A549 (cell line): ENCODE results near the gene EVC2. TPM values are rescaled to one million over a fixed set of nuclear protein-coding genes. Genes with fewer than 3 reads are reported as not detected.

Source experiments
- ATAC-seq, 2 experiments: fragments of 200-7000 bp in 1 of 2; fragments of >200 bp in 1 of 2; cut with Nextera tagmentation in 1 of 2; cut with Tn5 transposase in 1 of 2; 3 replicates each; pipeline versions ENCODE4 v1.8.0 to v1.9.1; 2018 to 2020; ENCODE audit warnings: mild to moderate bottlenecking in 1 of 2, moderate library complexity in 1 of 2
- CTCF ChIA-PET: fragments of 300-600 bp; sonication (Branson Sonifier 250); formaldehyde crosslinking; extraction: SDS; loops from one replicate; lab custom pipeline; 2021; ENCODE audit warnings: antibody characterized with exemption, inconsistent platforms; lab: Yijun Ruan, JAX
- POLR2A ChIA-PET: fragments of 350-600 bp; formaldehyde crosslinking; extraction: SDS; loops from one replicate; lab custom pipeline; 2021; ENCODE audit warnings: antibody characterized with exemption, inconsistent platforms; lab: Yijun Ruan, JAX
- DNase-seq, 2 experiments: peaks; one replicate each; pipeline versions ENCODE4 v3.0.0 to v3.0.0-alpha.2; 2011 to 2016; ENCODE audit warnings: low read depth in 1 of 2, low spot score in 1 of 2
- FAIRE-seq: peaks from 2 replicates; lab custom pipeline; 2011; peaks lifted over from hg19 to GRCh38; lab: Jason Lieb, UNC
- H3K27ac ChIP-seq, 2 experiments: fragments of >200 bp; sonication (Bioruptor Twin); formaldehyde crosslinking; 3 replicates each; pipeline ENCODE4 v1.5.1; 2016 to 2017
- H3K4me1 ChIP-seq: fragments of >200 bp; sonication (Bioruptor Twin); formaldehyde crosslinking; 3 replicates; pipeline ENCODE4 v1.6.1; 2016
- H3K4me2 ChIP-seq: fragments of >200 bp; sonication (Bioruptor Twin); formaldehyde crosslinking; 3 replicates; pipeline ENCODE4 v1.6.1; 2016
- H3K4me3 ChIP-seq: fragments of >200 bp; sonication (Bioruptor Twin); formaldehyde crosslinking; 3 replicates; pipeline ENCODE4 v1.5.1; 2016
- H3K9me3 ChIP-seq: fragments of >200 bp; sonication (Bioruptor Twin); formaldehyde crosslinking; 3 replicates; pipeline ENCODE4 v1.6.1; 2016
- ATOH8 ChIP-seq: fragments of 250-450 bp; sonication (Bioruptor Pico); IDR thresholded peaks from 2 replicates; pipeline ENCODE4 v1.5.0; 2020; ENCODE audit warnings: low read depth, mild to moderate bottlenecking, moderate library complexity
- BCL3 ChIP-seq: fragments of >200 bp; sonication (Bioruptor Twin); formaldehyde crosslinking; IDR thresholded peaks from 3 replicates; pipeline ENCODE4 v1.6.1; 2016
- CHD4 ChIP-seq: fragments of 200-600 bp; sonication (generic); IDR thresholded peaks from 2 replicates; pipeline ENCODE4 v1.6.1; 2016; ENCODE audit warnings: antibody characterized with exemption, mild to moderate bottlenecking, borderline replicate concordance
- EHMT2 ChIP-seq: fragments of 200-600 bp; sonication (generic); IDR thresholded peaks from 2 replicates; pipeline ENCODE4 v1.6.1; 2016; ENCODE audit warnings: antibody characterized with exemption, low read depth, mild to moderate bottlenecking, moderate library complexity
- EP300 ChIP-seq, 2 experiments: fragments of >200 bp; sonication (Bioruptor Twin); formaldehyde crosslinking; IDR thresholded peaks; 2 replicates in 1 of 2; 3 replicates in 1 of 2; pipeline ENCODE4 v1.6.1; 2016 to 2017
- FOSB ChIP-seq: fragments of 250-450 bp; sonication (Bioruptor Pico); IDR thresholded peaks from 2 replicates; pipeline ENCODE4 v1.5.0; 2020; ENCODE audit warnings: mild to moderate bottlenecking, moderate library complexity
- FOSL2 ChIP-seq, 2 experiments: fragments of 450-650 bp in 1 of 2; fragments of >200 bp in 1 of 2; sonication (Bioruptor Twin) in 1 of 2; formaldehyde crosslinking; IDR thresholded peaks; 2 replicates each; pipeline versions ENCODE4 v1.5.0 to v1.6.1; 2016 to 2020; ENCODE audit warnings: mild to moderate bottlenecking in 1 of 2, moderate library complexity in 1 of 2
- HES2 ChIP-seq: fragments of >200 bp; sonication (Bioruptor Twin); formaldehyde crosslinking; IDR thresholded peaks from 2 replicates; pipeline ENCODE4 v1.6.1; 2016
- JUN ChIP-seq, 2 experiments: fragments of >200 bp; sonication (Bioruptor Twin); formaldehyde crosslinking; IDR thresholded peaks; 2 replicates in 1 of 2; 3 replicates in 1 of 2; pipeline ENCODE4 v1.6.1; 2016 to 2017
- KDM1A ChIP-seq: fragments of 200-600 bp; sonication (generic); IDR thresholded peaks from 2 replicates; pipeline ENCODE4 v1.6.1; 2016; ENCODE audit warnings: low read depth, mild to moderate bottlenecking
- KDM5A ChIP-seq: fragments of 200-600 bp; sonication (generic); IDR thresholded peaks from 2 replicates; pipeline ENCODE4 v1.6.1; 2016; ENCODE audit warnings: antibody characterized with exemption, mild to moderate bottlenecking
- MAFK ChIP-seq: fragments of 450-650 bp; IDR thresholded peaks from 2 replicates; pipeline ENCODE4 v1.6.1; 2014; ENCODE audit not compliant: partially characterized antibody
- MAX ChIP-seq: IDR thresholded peaks from 2 replicates; pipeline ENCODE4 v1.6.1; 2012
- MAZ ChIP-seq: fragments of 150-350 bp; IDR thresholded peaks from 2 replicates; pipeline ENCODE4 v1.6.1; 2014; ENCODE audit warnings: antibody characterized with exemption, low read depth, low read length, borderline replicate concordance
- MYC ChIP-seq: IDR thresholded peaks from 2 replicates; pipeline ENCODE4 v1.6.1; 2012; ENCODE audit warnings: mild to moderate bottlenecking, inconsistent platforms, low read length, improper control_type of control experiment, borderline replicate concordance
- NFE2L2 ChIP-seq: fragments of 150-350 bp; conservative IDR thresholded peaks from 2 replicates; pipeline ENCODE4 v1.6.1; 2014; ENCODE audit warnings: low read length
- PHF8 ChIP-seq: fragments of 200-600 bp; sonication (generic); IDR thresholded peaks from 2 replicates; pipeline ENCODE4 v1.6.1; 2016; ENCODE audit warnings: low read depth, mild to moderate bottlenecking, antibody characterized with exemption, moderate library complexity, borderline replicate concordance
- POLR2A ChIP-seq: IDR thresholded peaks from 2 replicates; pipeline ENCODE4 v1.6.1; 2012; ENCODE audit warnings: mild to moderate bottlenecking, low read length
- RAD21 ChIP-seq, 2 experiments: fragments of >200 bp in 1 of 2; sonication (Bioruptor Twin) in 1 of 2; formaldehyde crosslinking in 1 of 2; IDR thresholded peaks in 1 of 2; conservative IDR thresholded peaks in 1 of 2; 2 replicates in 1 of 2; 3 replicates in 1 of 2; pipeline ENCODE4 v1.6.1; 2012 to 2018; ENCODE audit warnings: inconsistent platforms in 1 of 2
- RARB ChIP-seq: fragments of 250-450 bp; sonication (Bioruptor Pico); IDR thresholded peaks from 2 replicates; pipeline ENCODE4 v1.8.0; 2021; ENCODE audit warnings: mild to moderate bottlenecking, moderate library complexity
- RCOR1 ChIP-seq: fragments of 150-350 bp; IDR thresholded peaks from 2 replicates; pipeline ENCODE4 v1.6.1; 2014; ENCODE audit warnings: antibody characterized with exemption, low read length, low read depth
- RFX5 ChIP-seq: fragments of 450-650 bp; IDR thresholded peaks from 2 replicates; pipeline ENCODE4 v1.7.1; 2014; ENCODE audit warnings: antibody characterized with exemption, mild to moderate bottlenecking, moderate library complexity
- RNF2 ChIP-seq: fragments of 200-600 bp; sonication (generic); IDR thresholded peaks from 2 replicates; pipeline ENCODE4 v1.6.1; 2016; ENCODE audit warnings: low read depth, mild to moderate bottlenecking, antibody characterized with exemption, moderate library complexity, borderline replicate concordance
- SREBF2 ChIP-seq: fragments of 450-650 bp; IDR thresholded peaks from 2 replicates; pipeline ENCODE4 v1.6.1; 2014; ENCODE audit warnings: mild to moderate bottlenecking, moderate library complexity
- TP53 ChIP-seq: fragments of 250-450 bp; sonication (Bioruptor Pico); IDR thresholded peaks from 2 replicates; pipeline ENCODE4 v1.5.0; 2021; ENCODE audit warnings: mild to moderate bottlenecking, moderate library complexity
- WGBS: methylation state at CpG from one replicate; pipeline ENCODE4 v1.1.6; 2017; ENCODE audit errors: missing lambda C conversion rate; 5-methylcytosine and 5-hydroxymethylcytosine counted together
- polyA plus RNA-seq, 4 experiments: library from polyadenylated mRNA; depleted of rRNA in 3 of 4; stranded (reverse); fragments of >200 nt; fragmentation: RNase III in 1 of 4; extraction: RNeasy Plus Mini Kit Qiagen cat#74134 plus additional on column Dnase treatment in 1 of 4; gene quantifications; 2 replicates in 3 of 4; 3 replicates in 1 of 4; pipeline ENCODE4 v1.2.3, GENCODE V29; 2011 to 2017

EVC2 gene
- polyA plus RNA-seq, 2 of the 4 experiments (the other 2 are of a cell fraction), result 0.96 to 1.5 TPM

- DNase-seq (no peak), ATAC-seq (no peak)
- peak overlapping the region; percentile 87; the same call in 2 of the 3 replicates for H3K4me3 ChIP-seq
Observed at GRCh38 chr4:5712517-5712916, 4.2 kb upstream of the EVC2 start.

GRCh38 chr4:5711479-5712184 is 3.3 kb upstream of the EVC2 start:
- CTCF ChIA-PET, result no interaction called here
- DNase-seq (peak; percentile 25 to 55), FAIRE-seq (no peak), ATAC-seq (peak; percentile 44 to 52)
- H3K27ac ChIP-seq, result peak overlapping the region; percentile 84 to 97
- peak overlapping the region; percentile 90 for H3K4me2 ChIP-seq
- H3K4me1 ChIP-seq, result peaks cover 38% of the 10 kb centered on the region
- peak overlapping the region; percentile 87 for H3K4me3 ChIP-seq
- TF ChIP-seq MAX, result peak; percentile 14
- no peak for TF ChIP-seq SREBF2
- TF ChIP-seq RAD21 (conservative IDR thresholded peaks at IDR 0.05 in 1 of 2, IDR thresholded peaks at IDR 0.05 in 1 of 2), result peak in 1 of 2 experiments; percentile 17; a peak in 1 of 5 replicates
- 23% methylated on average over 13 of the region's 52 CpGs for WGBS
- POLR2A ChIA-PET, result no interaction called here
- H3K9me3 ChIP-seq, result peaks cover 9% of the 10 kb centered on the region

More at GRCh38 chr4:5712517-5712916, 4.2 kb upstream of the EVC2 start:
- WGBS, result 78% methylated on average over 7 of the region's 7 CpGs
- Histone ChIP-seq H3K4me2 (peak overlapping the region; percentile 90), H3K27ac (peak overlapping the region in 1 of 2 experiments; percentile 97; a peak in 3 of 6 replicates), H3K4me1 (peaks cover 33% of the 10 kb centered on the region), H3K9me3 (peaks cover 9% of the 10 kb centered on the region)
- TF ChIP-seq TP53 (CRISPR knock-in tag), result no peak
- no peak for TF ChIP-seq KDM5A
- no peak for TF ChIP-seq RCOR1
- no peak for TF ChIP-seq MAFK
- no peak for TF ChIP-seq FOSL2 (IDR thresholded peaks at IDR 0.05)
- no peak for TF ChIP-seq FOSL2 (CRISPR knock-in tag; IDR thresholded peaks at IDR 0.05)
- no peak for TF ChIP-seq RARB (CRISPR knock-in tag)
- TF ChIP-seq RAD21 (conservative IDR thresholded peaks at IDR 0.05 in 1 of 2, IDR thresholded peaks at IDR 0.05 in 1 of 2), result no peak
- POLR2A ChIA-PET, result no interaction called here
- CTCF ChIA-PET, result interaction anchor here (1.0 to 1.1 kb wide), 2 partner anchors 9 to 35 kb away, joined by 3 read pairs; no protein-coding TSS in a partner anchor
- no peak for FAIRE-seq

GRCh38 chr4:5710961-5711478 is 2.7 kb upstream of the EVC2 start, which contains the start of gene EVC:
Gene EVC (plus strand): TSS chr4:5711201. CDS start chr4:5711381, 180 bp downstream.
- DNase-seq, result peak; percentile 69 to 70
- peak within 1 kb of the TSS; percentile 90 for H3K4me2 ChIP-seq
- ATAC-seq, result peak; percentile 86 to 91
- peaks cover 9% of the 10 kb centered on the region for H3K9me3 ChIP-seq
- POLR2A ChIA-PET, result no interaction called here
- FAIRE-seq, result no peak
- H3K27ac ChIP-seq, result peak within 1 kb of the TSS; percentile 84 to 97
- CTCF ChIA-PET, result interaction anchor here (1.2 kb wide), 1 partner anchor 660 kb away, joined by 5 read pairs; the partner anchor contains the start of gene STK32B
- peaks cover 38% of the 10 kb centered on the region for H3K4me1 ChIP-seq
- WGBS, result 2% methylated on average over 11 of the region's 49 CpGs
- peak within 1 kb of the TSS; percentile 87 for H3K4me3 ChIP-seq
- TF ChIP-seq MAZ, result no peak
- TF ChIP-seq ATOH8, result no peak
- peak; percentile 21; the same call in 1 of the 2 replicates for TF ChIP-seq MAX
- TF ChIP-seq RNF2, result no peak
- TF ChIP-seq NFE2L2, result no peak
- TF ChIP-seq PHF8, result no peak
- TF ChIP-seq TP53 (CRISPR knock-in tag), result no peak
- TF ChIP-seq RCOR1, result no peak
- no peak for TF ChIP-seq CHD4
- TF ChIP-seq HES2, result no peak
- TF ChIP-seq EP300 (IDR thresholded peaks at IDR 0.05), result no peak
- TF ChIP-seq RFX5, result no peak
- no peak for TF ChIP-seq KDM1A
- TF ChIP-seq POLR2A, result peak; percentile 67
- TF ChIP-seq EHMT2, result no peak
- no peak for TF ChIP-seq MYC
- TF ChIP-seq FOSB (CRISPR knock-in tag), result no peak
- TF ChIP-seq BCL3, result 0 out of 3 replicates have a peak, but pooled peaks have one; percentile 48
- no peak for TF ChIP-seq RAD21 (conservative IDR thresholded peaks at IDR 0.05 in 1 of 2, IDR thresholded peaks at IDR 0.05 in 1 of 2)
- TF ChIP-seq RARB (CRISPR knock-in tag), result no peak
- peak in 1 of 2 experiments; percentile 57; a peak in 2 of 5 replicates for TF ChIP-seq JUN (IDR thresholded peaks at IDR 0.05)
